NCI-H524 treated with DMSO at 0.1 percent for 48 hours (cell line): Measurements from ENCODE around the gene FSTL1.
"Not testable (repeated sequence)": the region's sequence is repeated elsewhere in the genome, so short reads cannot be mapped to it uniquely, and the experiment has no call there.

Experiments used
- DNase-seq: peaks from one replicate; lab custom pipeline; 2025; lab: John Stamatoyannopoulos, UW

FSTL1 gene

DNA sequence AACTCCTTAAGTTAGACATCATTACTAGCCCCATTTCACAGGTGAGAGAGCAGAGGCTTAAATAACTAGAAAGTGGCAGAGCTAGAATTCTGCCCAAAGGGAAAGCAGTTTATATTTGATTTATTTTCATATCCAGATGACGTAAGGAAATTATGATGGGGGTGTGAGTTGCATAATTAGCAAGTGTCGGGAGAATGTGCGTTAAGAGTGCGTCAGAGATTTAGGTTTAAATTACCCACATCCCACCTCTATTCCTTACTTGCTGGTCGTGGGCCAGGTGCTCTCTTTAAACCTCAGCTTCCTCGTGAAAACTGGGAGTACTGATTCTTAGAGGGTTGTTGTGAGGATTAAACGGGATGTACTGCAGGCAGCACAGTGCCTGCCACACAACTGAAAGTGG lies 32.3 kb downstream of the FSTL1 start:
- DNase-seq: no peak

DNA sequence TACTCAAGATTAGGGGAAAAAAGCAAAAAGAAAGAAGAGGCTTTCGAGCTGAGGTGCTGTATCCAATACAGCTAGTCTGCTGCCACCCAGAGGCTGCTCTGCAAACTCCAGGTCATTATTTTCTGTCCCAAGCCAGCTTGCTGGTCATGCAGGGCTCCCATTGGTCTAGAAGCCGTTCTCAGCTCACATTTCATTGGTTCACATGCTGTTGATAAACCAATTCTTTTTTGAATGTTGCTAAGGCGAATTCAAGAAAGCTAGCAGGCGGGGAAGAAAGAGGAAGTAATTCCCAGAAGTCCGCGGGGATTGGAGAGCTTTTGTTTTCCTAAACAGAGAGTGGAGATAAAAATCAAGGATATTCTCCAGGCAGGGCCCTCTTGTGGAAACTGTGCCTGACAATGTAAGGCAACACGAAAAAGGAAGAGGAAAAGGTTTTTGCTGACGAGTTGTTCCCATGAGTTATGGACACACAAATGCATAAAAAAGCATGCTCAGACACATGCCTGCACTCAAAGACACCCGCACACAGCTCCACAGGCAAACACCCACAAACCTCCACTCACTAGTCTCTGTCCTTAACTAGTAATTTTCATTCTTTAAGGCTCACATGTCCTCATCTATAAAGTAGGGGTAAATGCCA lies 33.4 kb downstream of the FSTL1 start:
- DNase-seq: peak; percentile 99

DNA sequence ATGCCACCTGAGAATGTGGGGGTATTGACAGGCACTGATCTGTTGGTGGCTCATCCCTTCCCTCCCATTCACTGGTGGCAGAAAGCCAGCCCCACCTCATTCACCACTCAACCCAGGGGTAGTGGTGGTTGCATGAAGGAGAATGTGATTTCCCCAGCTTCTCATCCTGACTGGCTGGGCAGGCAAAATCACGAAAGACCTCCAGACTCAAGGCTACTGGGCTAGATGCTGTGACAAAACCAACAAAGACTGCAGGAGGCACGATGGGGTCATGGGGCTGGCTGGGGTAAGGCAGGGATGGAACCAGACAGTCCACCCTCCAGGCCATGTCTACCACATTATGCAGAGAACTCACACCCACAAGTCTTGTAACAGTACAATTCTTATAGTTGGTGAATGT lies 33.9 kb downstream of the FSTL1 start:
- no peak for DNase-seq

DNA sequence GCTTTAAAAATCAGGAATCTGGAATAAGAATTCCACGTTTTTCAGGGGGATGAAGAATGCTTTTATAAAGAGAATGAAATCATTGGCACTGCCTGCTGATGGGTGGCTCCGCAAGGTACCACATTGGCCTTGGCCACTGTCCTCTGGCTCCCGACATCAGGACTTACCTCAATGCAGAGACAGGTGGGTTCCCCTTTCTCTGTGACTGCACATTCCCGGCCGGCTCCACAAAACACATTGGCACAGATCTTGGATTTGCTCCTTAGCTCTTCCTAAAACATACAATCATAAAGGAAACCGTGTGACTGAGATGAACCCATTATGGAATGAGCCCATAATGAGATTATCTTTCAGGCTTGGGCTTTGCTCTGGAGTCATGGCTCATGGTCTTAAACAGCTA lies 35.0 kb downstream of the FSTL1 start:
- DNase-seq: no peak

DNA sequence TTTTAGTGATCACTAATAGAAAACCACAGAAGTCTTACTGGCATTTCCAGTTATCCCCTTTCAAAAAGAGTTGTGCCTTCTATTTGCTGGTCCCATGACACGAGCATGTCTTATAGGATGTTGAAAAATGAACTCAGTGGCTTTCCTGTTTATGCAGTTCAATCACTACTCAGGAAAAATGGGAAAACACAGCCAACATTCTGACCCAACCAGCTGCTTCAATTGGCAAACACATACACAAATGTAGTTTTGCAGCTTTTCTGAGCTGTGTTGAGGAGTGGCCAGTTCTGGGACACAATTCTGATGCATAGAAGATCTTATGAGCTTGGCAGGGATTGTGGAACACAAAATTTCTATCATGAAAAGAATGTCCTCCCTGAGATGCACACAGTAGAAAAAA lies 40.3 kb downstream of the FSTL1 start:
- no peak for DNase-seq

DNA sequence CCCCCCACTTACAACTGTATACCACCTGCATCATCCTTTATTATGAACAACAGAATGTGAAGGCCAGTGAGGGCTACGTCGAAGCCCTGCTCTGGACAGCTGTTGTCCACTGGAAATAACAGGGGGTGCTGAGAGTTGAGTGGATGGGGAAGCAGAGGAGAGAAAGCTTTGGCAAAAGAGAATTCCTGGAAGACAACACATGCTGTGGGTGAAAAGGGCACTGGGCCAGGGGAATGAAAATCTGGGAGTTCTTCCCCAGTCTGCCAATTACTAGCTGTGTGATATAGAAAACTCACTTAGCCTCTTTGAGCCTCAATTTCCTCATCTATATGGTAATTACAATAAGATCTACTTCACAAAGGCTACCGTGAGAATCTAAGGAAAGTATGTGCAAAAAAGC lies 40.7 kb downstream of the FSTL1 start:
- no peak for DNase-seq

DNA sequence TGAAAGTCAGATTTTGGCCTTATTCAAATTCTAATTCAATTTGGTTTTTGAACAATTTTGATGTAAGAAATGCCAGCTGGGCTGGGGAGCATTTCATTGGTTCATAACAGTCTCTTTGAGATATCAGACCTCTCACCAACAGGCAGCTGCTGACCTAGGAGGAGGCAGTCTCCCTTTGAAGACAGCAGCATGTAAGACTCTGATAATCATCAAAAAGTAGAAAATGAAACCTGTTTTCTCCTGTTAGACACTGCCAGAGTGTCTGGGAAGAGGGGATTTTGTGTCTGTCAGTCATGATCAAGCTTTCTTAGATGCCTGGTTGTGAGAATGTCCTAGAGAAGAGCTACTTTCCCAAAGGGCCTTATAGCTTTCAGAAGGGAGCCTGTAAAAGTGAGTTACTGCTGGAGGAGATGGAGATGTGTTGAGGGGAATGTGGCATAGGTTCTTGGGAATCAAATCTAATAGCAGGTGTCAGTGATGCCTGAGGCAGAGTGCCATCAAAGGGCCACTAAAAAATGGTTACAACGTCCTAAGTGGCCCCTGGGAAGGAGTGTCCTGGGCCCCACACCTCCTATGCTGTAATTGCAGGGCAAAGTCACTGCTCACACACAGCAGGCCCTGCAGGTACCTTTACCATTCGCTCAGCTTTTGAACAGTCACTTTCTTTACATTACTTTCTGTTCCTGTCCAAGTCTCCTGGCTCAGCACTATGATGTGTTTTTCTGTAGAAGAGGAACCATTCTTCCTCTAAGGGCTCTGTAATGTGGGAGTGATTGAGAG lies 43.1 kb downstream of the FSTL1 start:
- DNase-seq: no peak

DNA sequence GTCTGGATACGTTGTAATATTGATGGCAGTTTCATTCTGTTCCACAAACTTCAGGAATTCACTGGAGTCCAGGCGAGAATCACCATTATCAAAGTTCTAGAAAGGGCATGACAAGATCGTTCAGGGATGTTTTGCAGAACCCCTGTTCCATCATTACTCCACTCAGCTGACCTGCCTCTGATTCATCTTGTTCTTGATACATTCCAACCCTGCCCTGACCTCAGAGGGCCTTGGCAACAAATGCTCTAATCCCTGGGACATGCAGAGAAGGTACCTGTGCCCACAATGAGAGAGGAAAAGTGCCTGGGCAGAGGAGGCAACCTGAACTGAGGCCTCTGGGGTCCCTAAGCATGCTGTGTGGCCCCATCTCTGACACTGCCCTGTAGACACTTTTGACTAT lies 45.9 kb downstream of the FSTL1 start:
- DNase-seq: no peak

DNA sequence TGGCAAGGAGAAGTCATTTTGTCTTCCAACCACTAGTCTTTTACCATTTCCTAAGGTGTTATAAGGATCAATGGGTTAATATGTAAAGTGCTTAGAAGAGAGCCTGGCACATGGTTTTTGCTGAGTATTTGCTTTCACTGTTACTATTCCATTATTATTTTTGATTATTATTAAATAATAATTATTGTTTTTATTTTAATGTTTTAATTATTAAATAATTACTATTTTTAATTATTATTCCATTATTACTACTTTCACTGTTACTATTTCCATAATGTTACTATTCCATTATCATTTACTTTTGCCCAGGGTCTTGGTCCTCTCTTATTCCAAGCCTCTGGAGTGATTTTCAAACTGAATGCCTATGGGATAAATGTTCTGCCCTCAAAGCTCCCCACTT lies 48.5 kb downstream of the FSTL1 start:
- DNase-seq: no peak

DNA sequence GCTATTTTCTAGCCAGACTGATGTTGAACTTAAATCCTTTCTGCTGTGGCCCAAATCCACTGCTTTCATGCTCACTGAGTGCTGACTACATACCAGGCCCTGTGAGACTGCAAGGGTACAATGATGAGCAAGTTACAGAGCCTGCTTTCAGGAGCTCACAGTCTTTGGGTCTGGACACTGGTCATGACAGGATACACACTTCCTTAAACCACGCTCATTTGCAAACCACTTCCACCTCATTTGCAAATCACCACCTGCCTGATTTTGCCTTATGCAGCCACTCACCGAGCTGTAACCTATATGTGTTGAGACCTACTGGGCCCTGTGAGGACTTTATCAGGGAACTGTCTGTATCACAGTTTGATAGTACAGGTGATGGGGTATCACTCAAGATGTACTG lies 51.4 kb downstream of the FSTL1 start:
- no peak for DNase-seq

DNA sequence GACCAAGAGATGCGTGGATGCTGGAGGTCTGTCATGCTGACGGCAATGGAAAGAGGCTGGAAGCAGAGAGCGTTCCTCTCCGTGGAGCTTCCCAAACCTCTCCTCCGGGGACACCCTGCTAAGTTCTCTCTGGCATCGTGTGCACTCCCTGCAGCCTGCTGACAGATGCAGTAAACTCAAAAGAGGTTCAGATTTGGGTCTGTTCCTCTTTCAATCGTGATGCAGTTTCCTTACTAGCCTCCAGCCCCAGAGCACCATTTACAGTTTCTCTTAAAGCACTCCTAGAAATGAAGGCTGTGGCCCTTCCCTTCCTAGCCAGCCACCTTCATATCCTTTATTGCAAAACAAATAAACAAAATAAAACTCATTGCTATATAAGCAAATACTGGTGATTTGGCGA lies 54.3 kb downstream of the FSTL1 start:
- no peak for DNase-seq

DNA sequence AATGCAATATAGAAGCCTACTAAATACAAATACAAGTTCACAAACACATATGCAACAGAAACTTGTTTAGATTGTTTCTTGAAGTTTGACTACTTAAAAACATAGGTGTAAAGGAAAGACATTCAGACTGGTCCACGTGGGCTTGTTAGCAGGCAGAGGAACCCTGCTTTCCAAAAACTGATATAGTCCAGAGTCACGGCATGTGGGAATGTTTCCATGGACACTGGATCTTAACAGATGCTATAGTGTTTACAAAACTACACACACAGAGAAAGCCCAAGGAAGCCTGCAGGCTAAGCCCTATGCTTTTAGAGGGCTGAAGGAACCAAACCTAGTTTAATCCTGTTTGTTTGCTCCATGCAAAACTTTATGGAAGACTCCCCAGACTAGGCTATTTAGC lies 56.4 kb downstream of the FSTL1 start:
- no peak for DNase-seq

DNA sequence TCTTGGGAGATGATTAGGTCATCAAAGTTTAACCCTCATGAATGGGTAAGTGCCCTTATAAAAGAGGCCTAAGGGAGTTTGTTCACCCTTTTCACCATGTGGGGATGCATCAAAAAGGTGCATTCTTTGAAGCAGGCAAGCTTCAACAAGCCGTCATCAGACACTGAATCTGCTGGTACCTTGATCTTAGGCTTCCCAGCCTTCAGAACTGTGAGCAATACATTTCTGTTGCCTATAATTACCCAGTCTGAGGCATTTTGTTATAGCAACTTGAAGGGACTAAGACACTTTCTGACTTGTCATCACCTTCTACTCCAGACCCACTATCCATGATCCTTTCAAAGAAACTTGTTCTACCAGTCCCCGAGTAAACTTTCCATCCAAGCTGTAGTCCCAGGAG lies 57.0 kb downstream of the FSTL1 start:
- no peak for DNase-seq

DNA sequence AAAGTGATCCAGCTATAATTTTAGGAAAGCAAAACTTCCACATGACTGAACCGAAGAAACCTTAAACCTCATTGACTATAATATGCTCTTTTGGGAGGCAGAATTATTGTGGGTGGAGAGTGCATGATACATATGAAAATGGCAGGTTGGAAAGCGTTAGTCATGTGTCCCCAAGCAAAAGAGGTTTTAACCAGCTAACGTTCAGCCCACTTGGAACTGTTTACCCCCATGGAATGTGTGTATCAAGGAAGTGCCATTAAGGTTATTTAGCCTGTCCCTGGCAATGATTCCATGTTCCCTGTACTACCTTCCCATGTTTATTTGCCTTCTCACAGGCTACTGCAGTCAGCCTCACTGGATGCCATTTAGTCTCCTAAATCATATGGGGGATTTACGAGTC lies 57.5 kb downstream of the FSTL1 start:
- no peak for DNase-seq

DNA sequence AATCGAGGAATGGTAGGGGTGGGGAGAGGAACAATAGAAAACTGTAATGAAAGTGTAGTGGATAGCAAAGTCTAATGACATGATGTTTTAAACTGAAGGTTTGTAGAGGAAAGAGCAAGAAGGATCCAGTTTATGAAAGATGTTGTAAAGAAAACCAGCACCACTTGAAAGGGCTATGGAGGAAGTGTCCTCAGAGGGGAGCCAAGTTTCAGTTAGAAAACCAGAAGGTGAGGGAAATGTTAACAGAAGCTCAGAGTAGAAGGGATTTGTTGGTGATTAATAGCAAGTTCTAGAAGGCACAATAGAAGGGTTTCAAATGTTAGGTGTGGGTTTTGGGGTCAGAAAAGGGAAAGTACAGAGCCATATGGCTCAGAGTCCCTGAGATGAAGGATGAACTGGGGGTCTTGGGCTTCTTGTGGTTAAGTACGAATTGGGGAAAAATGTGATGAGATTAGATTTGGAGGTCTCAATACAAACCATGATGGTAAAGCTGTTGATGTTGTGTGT lies 67.8 kb downstream of the FSTL1 start:
- no peak for DNase-seq

DNA sequence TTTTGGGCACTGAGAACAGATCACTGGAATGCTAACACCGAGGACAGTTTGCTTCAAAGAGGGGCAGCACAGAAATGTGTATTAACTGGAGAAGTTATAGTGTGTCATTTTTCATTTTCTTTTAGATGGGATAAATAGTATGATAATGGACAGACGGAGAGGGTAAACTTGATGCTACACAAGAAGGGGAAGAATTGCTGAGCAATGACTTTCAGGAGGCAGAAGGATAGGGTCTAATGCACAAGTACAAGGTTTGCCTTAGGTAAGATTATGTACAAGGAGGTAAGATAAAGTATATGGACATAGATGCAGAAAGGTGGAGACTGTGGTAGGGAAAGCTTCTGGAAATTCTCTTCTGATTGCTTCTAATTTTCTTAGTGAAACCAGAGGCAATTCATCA lies 69.3 kb downstream of the FSTL1 start:
- DNase-seq: no peak

DNA sequence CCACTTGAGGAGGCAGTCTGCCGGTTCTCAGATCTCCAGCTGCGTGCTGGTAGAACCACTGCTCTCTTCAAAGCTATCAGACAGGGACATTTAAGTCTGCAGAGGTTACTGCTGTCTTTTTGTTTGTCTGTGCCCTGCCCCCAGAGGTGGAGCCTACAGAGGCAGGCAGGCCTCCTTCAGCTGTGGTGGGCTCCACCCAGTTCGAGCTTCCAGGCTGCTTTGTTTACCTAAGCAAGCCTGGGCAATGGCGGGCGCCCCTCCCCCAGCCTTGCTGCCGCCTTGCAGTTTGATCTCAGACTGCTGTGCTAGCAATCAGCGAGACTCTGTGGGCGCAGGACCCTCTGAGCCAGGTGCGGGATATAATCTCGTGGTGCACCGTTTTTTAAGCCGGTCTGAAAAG lies 72.8 kb downstream of the FSTL1 start:
- not testable (repeated sequence) for DNase-seq

DNA sequence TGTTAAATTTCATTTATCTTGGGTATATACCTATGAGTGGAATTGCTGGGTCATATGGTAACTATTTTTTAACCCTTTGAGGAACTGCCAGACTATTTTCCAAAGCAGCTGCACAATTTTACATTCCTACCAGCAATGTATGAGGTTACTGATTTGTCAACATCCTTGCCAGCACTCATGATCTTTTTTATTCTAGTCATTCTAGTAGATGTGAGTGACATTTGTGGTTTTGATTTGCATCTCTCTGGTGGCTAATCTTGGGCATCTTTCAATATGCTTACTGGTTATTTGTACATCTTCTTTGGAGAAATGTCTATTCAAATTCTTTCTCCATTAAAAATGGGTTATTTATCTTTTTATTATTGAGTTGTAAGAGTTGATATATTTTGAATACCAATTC lies 80.3 kb downstream of the FSTL1 start:
- no peak for DNase-seq

DNA sequence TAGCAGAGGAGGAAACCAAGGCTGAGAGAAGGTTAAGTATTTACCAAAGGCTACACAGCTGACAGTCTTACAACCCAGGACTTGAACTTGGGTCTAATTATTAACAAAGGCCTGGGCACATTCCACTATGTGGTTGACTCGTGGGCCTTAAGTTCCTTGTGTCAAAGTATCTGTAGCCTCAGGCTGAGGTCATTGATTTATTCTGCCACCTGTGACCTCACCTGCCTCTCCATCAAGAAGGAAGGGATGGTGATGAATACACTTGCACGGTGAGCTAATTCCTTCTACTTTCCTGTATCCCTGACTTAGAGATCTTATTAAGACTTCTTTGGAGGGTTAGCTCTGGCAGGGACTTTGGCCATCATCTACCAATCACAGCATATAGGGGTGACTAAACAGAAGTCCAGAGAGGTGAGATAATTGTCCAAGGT lies 81.7 kb downstream of the FSTL1 start:
- DNase-seq: no peak

DNA sequence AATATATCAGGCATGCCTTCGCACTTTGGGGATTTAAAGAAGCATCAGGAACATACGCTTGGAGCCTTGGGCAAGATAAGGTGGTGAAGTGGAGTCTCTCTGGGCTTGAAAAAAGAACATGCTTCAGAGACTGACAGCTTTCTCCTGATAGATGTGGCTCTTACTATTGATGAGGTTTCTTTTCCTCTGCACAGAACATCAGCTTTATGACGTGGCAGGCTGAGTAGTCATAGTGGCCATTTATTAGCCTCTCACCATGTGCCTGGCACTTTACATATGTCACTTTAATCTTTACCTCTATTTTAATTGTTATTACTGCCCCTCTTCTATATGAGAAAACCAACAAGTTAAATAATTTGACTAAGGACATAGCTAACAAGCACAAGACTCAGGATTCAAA lies 82.6 kb downstream of the FSTL1 start:
- no peak for DNase-seq

DNA sequence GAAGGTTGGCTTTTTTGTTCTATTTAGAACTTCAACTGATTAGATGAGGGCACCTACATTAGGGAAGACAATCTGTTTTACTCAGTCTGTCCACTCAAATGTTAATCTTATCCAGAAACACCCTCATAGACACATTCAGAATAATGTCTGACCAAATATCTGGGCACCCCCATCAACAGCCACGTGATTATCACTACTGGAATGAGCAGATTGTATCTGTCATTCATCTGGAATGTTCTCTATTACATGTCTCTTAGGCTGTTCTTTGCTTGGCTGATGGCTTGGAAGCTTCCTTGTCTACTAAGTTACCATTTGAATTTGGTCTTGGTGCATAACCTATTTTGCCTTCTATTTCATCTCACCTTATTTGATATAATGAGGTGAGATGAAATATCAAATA lies 86.0 kb downstream of the FSTL1 start:
- no peak for DNase-seq

DNA sequence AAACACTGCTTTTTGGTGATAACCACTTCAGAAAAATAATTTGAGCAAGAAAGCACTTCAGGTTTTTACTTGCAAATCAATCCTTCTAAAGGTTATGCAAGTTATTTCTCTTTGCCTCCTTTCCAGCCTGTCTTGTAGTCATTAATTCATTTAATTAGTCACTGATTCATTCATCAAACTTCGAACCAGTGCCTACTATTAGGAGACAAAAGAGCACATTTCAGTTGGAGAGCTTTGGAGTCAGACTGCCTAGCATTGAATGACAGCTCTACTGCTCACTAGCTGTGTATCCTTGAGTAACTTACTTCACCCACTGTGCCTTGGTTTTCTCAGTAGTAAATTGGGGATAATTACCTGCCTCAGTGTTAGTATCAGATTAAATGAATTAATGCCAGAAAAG lies 86.7 kb downstream of the FSTL1 start:
- DNase-seq: no peak

DNA sequence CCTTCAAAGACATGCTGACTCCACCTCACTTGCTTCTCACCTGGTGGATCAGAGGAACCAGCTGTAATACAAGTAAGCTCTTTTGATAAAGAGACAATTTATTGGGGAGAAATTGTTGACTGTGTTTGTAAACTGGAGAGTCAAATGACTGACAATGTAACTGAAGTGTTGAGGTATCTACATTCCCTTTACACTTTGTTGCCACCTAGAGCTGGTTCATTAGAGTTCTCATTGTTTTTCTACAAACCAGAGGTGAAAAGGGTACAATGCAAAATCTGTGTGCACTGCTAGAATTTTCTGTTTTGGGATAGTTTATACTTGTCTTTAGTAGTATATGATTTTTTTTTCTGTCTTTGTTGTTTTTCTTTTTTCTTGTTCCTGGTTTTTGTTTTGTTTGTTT lies 93.0 kb downstream of the FSTL1 start:
- DNase-seq: no peak

DNA sequence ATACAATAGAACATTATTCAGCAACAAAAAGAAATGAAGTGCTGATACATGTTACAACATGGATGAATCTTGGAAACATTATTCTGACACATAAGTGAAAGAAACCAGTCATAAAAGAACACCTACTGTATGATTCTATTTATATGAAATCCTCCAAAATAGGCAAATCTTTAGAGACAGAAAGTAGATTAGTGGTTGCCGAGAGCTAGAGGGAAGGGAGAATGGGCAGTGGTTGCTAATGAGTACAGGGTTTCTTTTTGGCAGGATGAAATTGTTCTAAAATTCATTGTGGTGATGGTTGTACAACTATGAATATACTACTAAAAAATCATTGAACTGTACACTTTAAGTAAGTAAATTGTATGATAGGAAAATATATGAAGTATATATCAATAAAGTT lies 95.3 kb downstream of the FSTL1 start:
- DNase-seq: no peak
